ENCODE measurements around the gene ARFRP1.
A peak's percentile ranks its signal among the peaks of the same experiment; 100 is the strongest.

The ARFRP1 gene

GRCh38 chr20:63665708-63666107 is 42.1 kb downstream of the ARFRP1 start:
- H3K36me3 ChIP-seq (ENCODE audit: low read depth), result peaks cover 86% of the 10 kb centered on the region
- TF ChIP-seq CTCF (IDR thresholded peaks at IDR 0.05; ENCODE audit: poor library complexity, severe bottlenecking), result no peak
- no peaks in the 10 kb centered on the region for H3K9me3 ChIP-seq (ENCODE audit: severe bottlenecking)

GRCh38 chr20:63664861-63665594 is 42.7 kb downstream of the ARFRP1 start:
- H3K27me3 ChIP-seq (ENCODE audit: insufficient read depth, poor library complexity, severe bottlenecking), result no peaks in the 10 kb centered on the region

More at GRCh38 chr20:63665708-63666107, 42.1 kb downstream of the ARFRP1 start:
- Histone ChIP-seq H3K27me3 (ENCODE audit: insufficient read depth, poor library complexity, severe bottlenecking) (no peaks in the 10 kb centered on the region), H3K4me3 (ENCODE audit: severe bottlenecking) (no peak overlapping the region), H3K27ac (ENCODE audit: poor library complexity, severe bottlenecking) (no peak overlapping the region), H3K4me1 (ENCODE audit: insufficient read depth, poor library complexity, severe bottlenecking) (no peaks in the 10 kb centered on the region)
- DNase-seq (ENCODE audit: low spot score) (no peak), ATAC-seq (ENCODE audit: low read depth) (no peak)

GRCh38 chr20:63664143-63664851 is 43.5 kb downstream of the ARFRP1 start:
- DNase-seq (ENCODE audit: low spot score), result no peak
- no peak overlapping the region for H3K27ac ChIP-seq (ENCODE audit: poor library complexity, severe bottlenecking)
- H3K9me3 ChIP-seq (ENCODE audit: severe bottlenecking), result no peaks in the 10 kb centered on the region
- no peaks in the 10 kb centered on the region for H3K4me1 ChIP-seq (ENCODE audit: insufficient read depth, poor library complexity, severe bottlenecking)
- H3K4me3 ChIP-seq (ENCODE audit: severe bottlenecking), result no peak overlapping the region
- no peak for TF ChIP-seq CTCF (IDR thresholded peaks at IDR 0.05; ENCODE audit: poor library complexity, severe bottlenecking)
- H3K36me3 ChIP-seq (ENCODE audit: low read depth), result peaks cover 96% of the 10 kb centered on the region
- H3K27me3 ChIP-seq (ENCODE audit: insufficient read depth, poor library complexity, severe bottlenecking), result no peaks in the 10 kb centered on the region
- no peak; the same call in 2 of the 3 replicates for ATAC-seq (ENCODE audit: low read depth)

More at GRCh38 chr20:63664861-63665594, 42.7 kb downstream of the ARFRP1 start:
- Histone ChIP-seq H3K4me3 (ENCODE audit: severe bottlenecking) (no peak overlapping the region), H3K36me3 (ENCODE audit: low read depth) (peaks cover 93% of the 10 kb centered on the region), H3K4me1 (ENCODE audit: insufficient read depth, poor library complexity, severe bottlenecking) (no peaks in the 10 kb centered on the region), H3K27ac (ENCODE audit: poor library complexity, severe bottlenecking) (no peak overlapping the region), H3K9me3 (ENCODE audit: severe bottlenecking) (no peaks in the 10 kb centered on the region)
- ATAC-seq (ENCODE audit: low read depth) (peak; percentile 32; the same call in 2 of the 3 replicates), DNase-seq (ENCODE audit: low spot score) (no peak)
- no peak for TF ChIP-seq CTCF (IDR thresholded peaks at IDR 0.05; ENCODE audit: poor library complexity, severe bottlenecking)

GRCh38 chr20:63663332-63664066 is 44.3 kb downstream of the ARFRP1 start:
- no peak for TF ChIP-seq CTCF (IDR thresholded peaks at IDR 0.05; ENCODE audit: poor library complexity, severe bottlenecking)
- ATAC-seq (ENCODE audit: low read depth), result no peak
- peaks cover 88% of the 10 kb centered on the region for H3K36me3 ChIP-seq (ENCODE audit: low read depth)

More at GRCh38 chr20:63663332-63664066, 44.3 kb downstream of the ARFRP1 start:
- Histone ChIP-seq H3K27ac (ENCODE audit: poor library complexity, severe bottlenecking) (no peak overlapping the region), H3K4me3 (ENCODE audit: severe bottlenecking) (no peak overlapping the region), H3K9me3 (ENCODE audit: severe bottlenecking) (no peaks in the 10 kb centered on the region), H3K4me1 (ENCODE audit: insufficient read depth, poor library complexity, severe bottlenecking) (no peaks in the 10 kb centered on the region), H3K27me3 (ENCODE audit: insufficient read depth, poor library complexity, severe bottlenecking) (no peaks in the 10 kb centered on the region)
- DNase-seq (ENCODE audit: low spot score), result no peak
